Prostate gland (tissue), 2 donors: ENCODE measurements around the gene DOCK4.

ENCODE experiments used
- POLR2A ChIP-seq: fragments of 450-650 bp; IDR thresholded peaks from one replicate; pipeline ENCODE4 v1.6.1; 2016; ENCODE audit warnings: antibody characterized with exemption, mild to moderate bottlenecking
- TF ChIP-seq, protein P1 (sequence below), 4 experiments: fragments of 200-600 bp in 2 of 4; fragments of 450-650 bp in 2 of 4; sonication (generic) in 2 of 4; IDR thresholded peaks; 1 replicate in 3 of 4; 2 replicates in 1 of 4; pipeline ENCODE4 v1.5.1; 2016 to 2019; ENCODE audit warnings: antibody characterized with exemption in 4 of 4, mild to moderate bottlenecking in 2 of 4, moderate library complexity in 2 of 4

GRCh38 chr7:112215787-112216186 is 9.6 kb upstream of the DOCK4 start:
- TF ChIP-seq, protein P1, sequence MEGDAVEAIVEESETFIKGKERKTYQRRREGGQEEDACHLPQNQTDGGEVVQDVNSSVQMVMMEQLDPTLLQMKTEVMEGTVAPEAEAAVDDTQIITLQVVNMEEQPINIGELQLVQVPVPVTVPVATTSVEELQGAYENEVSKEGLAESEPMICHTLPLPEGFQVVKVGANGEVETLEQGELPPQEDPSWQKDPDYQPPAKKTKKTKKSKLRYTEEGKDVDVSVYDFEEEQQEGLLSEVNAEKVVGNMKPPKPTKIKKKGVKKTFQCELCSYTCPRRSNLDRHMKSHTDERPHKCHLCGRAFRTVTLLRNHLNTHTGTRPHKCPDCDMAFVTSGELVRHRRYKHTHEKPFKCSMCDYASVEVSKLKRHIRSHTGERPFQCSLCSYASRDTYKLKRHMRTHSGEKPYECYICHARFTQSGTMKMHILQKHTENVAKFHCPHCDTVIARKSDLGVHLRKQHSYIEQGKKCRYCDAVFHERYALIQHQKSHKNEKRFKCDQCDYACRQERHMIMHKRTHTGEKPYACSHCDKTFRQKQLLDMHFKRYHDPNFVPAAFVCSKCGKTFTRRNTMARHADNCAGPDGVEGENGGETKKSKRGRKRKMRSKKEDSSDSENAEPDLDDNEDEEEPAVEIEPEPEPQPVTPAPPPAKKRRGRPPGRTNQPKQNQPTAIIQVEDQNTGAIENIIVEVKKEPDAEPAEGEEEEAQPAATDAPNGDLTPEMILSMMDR (IDR thresholded peaks at IDR 0.05), result no peak
- no peak for TF ChIP-seq POLR2A
